SU-DHL-6 (cell line): Measurements from ENCODE around the gene ALK.

Source experiments
- H2AFZ ChIP-seq: fragments of 200-600 bp; sonication (generic); 2 replicates; pipeline ENCODE4 v1.6.1; 2014; ENCODE audit warnings: low read depth, mild to moderate bottlenecking, moderate library complexity, mixed read lengths, antibody characterized with exemption, low read length; ENCODE audit not compliant: severe bottlenecking
- H3F3A ChIP-seq: fragments of 200-600 bp; shearing (Covaris generic); 2 replicates; pipeline ENCODE4 v1.6.0; 2016; ENCODE audit warnings: antibody characterized with exemption, mild to moderate bottlenecking; ENCODE audit not compliant: insufficient read depth
- H3K27ac ChIP-seq: fragments of 200-600 bp; sonication (generic); 2 replicates; pipeline ENCODE4 v1.5.1; 2016; ENCODE audit warnings: low read depth, mild to moderate bottlenecking, low read length, moderate library complexity, mixed read lengths
- H3K27me3 ChIP-seq: fragments of 200-600 bp; sonication (generic), shearing (Covaris generic); 2 replicates; pipeline ENCODE4 v1.6.0; 2014; ENCODE audit warnings: mild to moderate bottlenecking, low read length
- H3K36me3 ChIP-seq: fragments of 200-600 bp; sonication (generic); 2 replicates; pipeline ENCODE4 v1.6.1; 2014; ENCODE audit warnings: mild to moderate bottlenecking, low read length, mixed read lengths
- H3K4me2 ChIP-seq: fragments of 300-600, 200-600 bp; shearing (Covaris generic), sonication (generic); 2 replicates; pipeline ENCODE4 v1.6.0; 2014; ENCODE audit warnings: low read length, low read depth, mild to moderate bottlenecking; ENCODE audit not compliant: poor library complexity, severe bottlenecking
- H3K4me3 ChIP-seq: fragments of 200-600 bp; sonication (generic); 2 replicates; pipeline ENCODE4 v1.5.1; 2014; ENCODE audit warnings: antibody characterized with exemption, low read length, mild to moderate bottlenecking, mixed read lengths; ENCODE audit not compliant: insufficient read depth, poor library complexity, severe bottlenecking
- H3K79me2 ChIP-seq: fragments of 200-600 bp; sonication (generic); 2 replicates; pipeline ENCODE4 v1.6.1; 2014; ENCODE audit warnings: mild to moderate bottlenecking, low read length, moderate library complexity; ENCODE audit not compliant: insufficient read depth
- H3K9ac ChIP-seq: fragments of 200-600 bp; sonication (generic); 2 replicates; pipeline ENCODE4 v1.7.0; 2014; ENCODE audit warnings: mild to moderate bottlenecking, low read length
- H3K9me2 ChIP-seq: fragments of 200-600 bp; sonication (generic); replicated peaks from 2 replicates; pipeline ENCODE4 v1.6.1; 2014; ENCODE audit warnings: low read length; ENCODE audit not compliant: insufficient read depth
- H3K9me3 ChIP-seq: fragments of 200-600 bp; sonication (generic); 2 replicates; pipeline ENCODE4 v1.6.1; 2014; ENCODE audit warnings: low read length, mixed read lengths; ENCODE audit not compliant: insufficient read depth
- H4K20me1 ChIP-seq: fragments of 200-600 bp; sonication (generic); 2 replicates; pipeline ENCODE4 v1.6.1; 2014; ENCODE audit warnings: low read depth, mild to moderate bottlenecking, antibody characterized with exemption, low read length, moderate library complexity, mixed read lengths
- CTCF ChIP-seq: fragments of 200-600 bp; sonication (generic); IDR thresholded peaks from one replicate; pipeline ENCODE4 v1.5.1; 2017; ENCODE audit warnings: antibody characterized with exemption, mild to moderate bottlenecking, low read length, moderate library complexity; ENCODE audit not compliant: insufficient read depth, poor library complexity, severe bottlenecking
- EZH2phosphoT487 ChIP-seq: fragments of 200-600 bp; sonication (generic), shearing (Covaris generic); conservative IDR thresholded peaks from 2 replicates; pipeline ENCODE4 v1.6.1; 2018; ENCODE audit warnings: mild to moderate bottlenecking, antibody characterized with exemption, low read length, moderate library complexity, mixed read lengths

The ALK gene

DNA sequence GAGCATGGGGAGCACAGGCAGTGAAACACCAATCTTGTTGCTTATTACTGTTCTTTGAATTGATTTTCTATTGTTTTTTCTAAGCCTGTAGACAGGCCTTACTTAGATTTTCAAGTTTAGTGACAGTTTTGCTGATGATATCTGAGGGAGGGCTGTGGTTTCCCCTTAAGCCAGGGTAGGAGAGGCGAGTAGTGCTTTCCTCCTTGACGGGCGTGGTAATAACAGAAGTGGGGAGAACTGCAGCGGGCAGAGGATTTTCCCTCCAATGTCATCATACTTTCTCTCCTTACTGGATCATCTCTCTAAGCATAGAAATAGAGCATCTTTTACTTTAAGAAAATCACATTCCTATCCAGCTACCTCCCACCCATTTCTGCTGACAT lies 314.4 kb downstream of the ALK start:
- Histone ChIP-seq H3K4me2 (no peak overlapping the region), H3F3A (no peaks in the 10 kb centered on the region), H3K4me3 (no peak overlapping the region), H3K27me3 (no peaks in the 10 kb centered on the region), H3K27ac (no peak overlapping the region), H2AFZ (no peak overlapping the region), H3K9me3 (no peaks in the 10 kb centered on the region), H3K79me2 (no peaks in the 10 kb centered on the region), H4K20me1 (no peaks in the 10 kb centered on the region), H3K9ac (no peak overlapping the region), H3K9me2 (no peaks in the 10 kb centered on the region), H3K36me3 (no peaks in the 10 kb centered on the region)
- TF ChIP-seq CTCF (no peak), EZH2phosphoT487 (no peak)

DNA sequence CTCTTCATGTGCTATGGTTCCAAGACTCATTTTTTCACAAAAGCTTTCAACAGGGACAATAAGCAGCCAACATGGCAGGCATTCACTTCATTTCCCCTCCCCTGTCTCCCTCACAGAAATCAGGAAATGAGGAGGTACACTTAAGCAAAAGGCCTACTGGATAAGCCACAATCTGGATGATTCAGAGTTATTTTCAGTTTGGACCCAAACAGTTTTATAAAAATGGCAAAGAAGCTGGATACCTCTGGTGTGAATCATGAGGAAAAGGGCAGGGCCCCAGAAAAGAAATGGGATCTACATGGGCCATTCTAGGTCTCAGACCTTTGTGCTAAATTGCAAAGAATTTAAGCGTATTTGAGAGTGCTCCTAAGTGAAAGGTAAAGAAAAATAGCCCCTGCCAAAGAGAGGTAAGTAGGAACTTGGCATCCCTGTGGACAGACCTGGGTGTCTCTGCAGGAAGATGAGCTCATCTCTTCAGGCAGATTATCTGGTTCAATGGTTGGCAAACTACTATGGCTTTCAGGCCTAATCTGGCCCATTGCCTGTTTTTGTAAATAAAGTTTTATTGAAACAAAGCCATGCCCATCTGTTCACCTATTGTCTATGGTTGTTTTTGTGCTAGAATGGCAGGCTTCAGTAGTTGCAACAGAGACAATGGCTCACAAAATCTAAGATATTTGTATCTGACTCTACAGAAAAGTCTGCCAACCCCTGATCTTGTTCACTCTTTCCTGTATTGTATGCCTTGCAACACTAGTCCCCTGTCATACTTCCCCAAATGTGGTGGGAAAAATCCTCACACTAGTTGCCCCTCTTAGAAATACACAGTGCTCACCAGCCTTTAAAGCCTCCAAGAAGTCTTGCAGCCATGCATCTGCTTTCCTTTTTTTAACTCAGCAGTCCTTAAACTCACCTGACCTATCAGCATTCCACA lies 315.0 kb downstream of the ALK start:
- H2AFZ ChIP-seq: no peak overlapping the region

GRCh38 chr2:29603341-29603740 lies 318.0 kb downstream of the ALK start:
- H3F3A ChIP-seq: no peaks in the 10 kb centered on the region
- H3K36me3 ChIP-seq: no peaks in the 10 kb centered on the region
- H3K9me2 ChIP-seq: no peaks in the 10 kb centered on the region
- no peak overlapping the region for H3K4me3 ChIP-seq
- no peak overlapping the region for H3K27ac ChIP-seq
- H3K4me2 ChIP-seq: no peak overlapping the region
- H4K20me1 ChIP-seq: no peaks in the 10 kb centered on the region
- H3K79me2 ChIP-seq: no peaks in the 10 kb centered on the region
- H3K9ac ChIP-seq: no peak overlapping the region
- TF ChIP-seq EZH2phosphoT487 (no peak), CTCF (no peak)
- no peaks in the 10 kb centered on the region for H3K9me3 ChIP-seq
- no peak overlapping the region for H2AFZ ChIP-seq
- no peaks in the 10 kb centered on the region for H3K27me3 ChIP-seq

More for the DNA sequence above, 315.0 kb downstream of the ALK start:
- Histone ChIP-seq H3K9ac (no peak overlapping the region), H3K79me2 (no peaks in the 10 kb centered on the region), H4K20me1 (no peaks in the 10 kb centered on the region), H3K27me3 (no peaks in the 10 kb centered on the region), H3K9me3 (no peaks in the 10 kb centered on the region), H3K4me3 (no peak overlapping the region), H3K4me2 (no peak overlapping the region), H3K27ac (no peak overlapping the region), H3K9me2 (no peaks in the 10 kb centered on the region), H3F3A (no peaks in the 10 kb centered on the region), H3K36me3 (no peaks in the 10 kb centered on the region)
- TF ChIP-seq EZH2phosphoT487: no peak
- no peak for TF ChIP-seq CTCF
